DOHH2 (cell line): ENCODE results near the gene C19orf18.

ENCODE experiments used
- CTCF ChIP-seq: fragments of 200-600 bp; sonication (generic); IDR thresholded peaks from one replicate; pipeline ENCODE4 v1.5.1; 2014; ENCODE audit warnings: antibody characterized with exemption, mild to moderate bottlenecking, low read depth, low read length; ENCODE audit not compliant: poor library complexity, severe bottlenecking
- EZH2phosphoT487 ChIP-seq: fragments of 200-600 bp; sonication (generic); IDR thresholded peaks from 2 replicates; pipeline ENCODE4 v1.6.1; 2017; ENCODE audit warnings: borderline replicate concordance, mild to moderate bottlenecking, antibody characterized with exemption, low read length, moderate library complexity, mixed read lengths

GRCh38 chr19:57954996-57955395 is 19.3 kb downstream of the C19orf18 start:
- no peak for TF ChIP-seq CTCF
- no peak for TF ChIP-seq EZH2phosphoT487
